PC-9 (cell line): ENCODE results near the gene BOD1L2. TPM values are rescaled to one million over a fixed set of nuclear protein-coding genes. Genes with fewer than 3 reads are reported as not detected.
A peak's percentile ranks its signal among the peaks of the same experiment; 100 is the strongest.

Experiments used
- BruUV-seq: library from RNA; stranded (reverse); fragments of 400-500 nt; replicated peaks from 2 replicates; lab custom pipeline; 2021; lab: Mats Ljungman, UMichigan
- CTCF ChIA-PET: fragments of 300-600 bp; sonication (Branson Sonifier 250); formaldehyde crosslinking; loops from one replicate; lab custom pipeline; 2022; ENCODE audit warnings: antibody characterized with exemption; lab: Charles Lee
- POLR2A ChIA-PET: fragments of 300-600 bp; sonication (Branson Sonifier 250); formaldehyde crosslinking; loops from one replicate; lab custom pipeline; 2022; ENCODE audit warnings: antibody characterized with exemption; ENCODE audit not compliant: unreplicated experiment; lab: Charles Lee
- DNase-seq, 2 experiments: peaks; one replicate each; pipeline versions ENCODE4 v3.0.0 to v3.0.0-alpha.2; 2015 to 2022; ENCODE audit warnings: mixed read lengths in 1 of 2
- H2AFZ ChIP-seq: fragments of 200-600 bp; sonication (generic); 2 replicates; pipeline ENCODE4 v1.8.1; 2017; ENCODE audit warnings: antibody characterized with exemption
- H3F3A ChIP-seq: fragments of 200-600 bp; sonication (generic); 2 replicates; pipeline ENCODE4 v1.8.1; 2017; ENCODE audit warnings: antibody characterized with exemption, mild to moderate bottlenecking, low read depth; ENCODE audit not compliant: insufficient read depth
- H3K27ac ChIP-seq: fragments of 200-600 bp; sonication (generic); 2 replicates; pipeline ENCODE4 v1.6.1; 2016; ENCODE audit warnings: mixed run types
- H3K27me3 ChIP-seq: fragments of 200-600 bp; sonication (generic); 2 replicates; pipeline ENCODE4 v1.6.1; 2016; ENCODE audit warnings: low read depth, mixed run types; ENCODE audit not compliant: insufficient read depth
- H3K36me3 ChIP-seq: fragments of 200-600 bp; sonication (generic); 2 replicates; pipeline ENCODE4 v1.6.1; 2016; ENCODE audit warnings: low read depth, mixed run types
- H3K4me1 ChIP-seq: fragments of 200-600 bp; sonication (generic); replicated peaks from 2 replicates; pipeline ENCODE4 v1.6.1; 2016; ENCODE audit warnings: mixed run types; ENCODE audit not compliant: insufficient read depth
- H3K4me2 ChIP-seq: fragments of 200-600 bp; sonication (generic); 2 replicates; pipeline ENCODE4 v1.6.1; 2017; ENCODE audit warnings: mixed run types
- H3K4me3 ChIP-seq: fragments of 200-600 bp; sonication (generic); 2 replicates; pipeline ENCODE4 v1.6.1; 2016; ENCODE audit warnings: mixed run types
- H3K79me2 ChIP-seq: fragments of 200-600 bp; sonication (generic); 2 replicates; pipeline ENCODE4 v1.6.1; 2017; ENCODE audit warnings: low read depth, mixed run types
- H3K9me2 ChIP-seq: fragments of 200-600 bp; sonication (generic); 2 replicates; pipeline ENCODE4 v1.8.1; 2017; ENCODE audit warnings: mild to moderate bottlenecking; ENCODE audit not compliant: insufficient read depth
- H3K9me3 ChIP-seq: fragments of 200-600 bp; sonication (generic); 2 replicates; pipeline ENCODE4 v1.8.1; 2016; ENCODE audit warnings: low read depth; ENCODE audit not compliant: insufficient read depth
- H4K20me1 ChIP-seq: fragments of 200-600 bp; sonication (generic); 2 replicates; pipeline ENCODE4 v1.8.1; 2017; ENCODE audit not compliant: insufficient read depth
- CTCF ChIP-seq: fragments of 200-600 bp; sonication (generic); conservative IDR thresholded peaks from 2 replicates; pipeline ENCODE4 v1.6.1; 2017; ENCODE audit warnings: mixed run types, antibody characterized with exemption, mild to moderate bottlenecking, moderate library complexity
- EZH2 ChIP-seq: fragments of 200-600 bp; sonication (generic); IDR thresholded peaks from 2 replicates; pipeline ENCODE4 v1.8.0; 2017; ENCODE audit warnings: antibody characterized with exemption, low read depth
- intact Hi-C: fragments of 100-400 bp; cut with micrococcal nuclease; formaldehyde crosslinking; loops from one replicate; pipeline ENCODE4 v1.10.0; 2022; ENCODE audit not compliant: unreplicated experiment
- total RNA-seq: library from RNA; stranded (reverse); gene quantifications from 2 replicates; pipeline ENCODE4 v1.2.3, GENCODE V29; 2021

The BOD1L2 gene
- total RNA-seq, 1 experiment from 2014 or later: not detected

- H4K20me1 ChIP-seq: no peaks in the 10 kb centered on the region
- TF ChIP-seq CTCF (no peak), EZH2 (no peak)
- CTCF ChIA-PET: no interaction called here
- POLR2A ChIA-PET: no interaction called here
- no peaks in the 10 kb centered on the region for H3K9me2 ChIP-seq
- no peaks in the 10 kb centered on the region for H3K36me3 ChIP-seq
- no peaks in the 10 kb centered on the region for H3K79me2 ChIP-seq
- DNase-seq: no peak
- intact Hi-C loops: no loop called here
- peaks cover 25% of the 10 kb centered on the region for H3F3A ChIP-seq
- peaks cover 14% of the 10 kb centered on the region; the same call in 1 of the 2 replicates for H3K9me3 ChIP-seq
- peaks cover 35% of the 10 kb centered on the region for H3K4me1 ChIP-seq
- H3K4me3 ChIP-seq: no peak overlapping the region
- BruUV-seq: no TSS peak
- H3K27me3 ChIP-seq: no peaks in the 10 kb centered on the region
- no peak overlapping the region; the same call in 1 of the 2 replicates for H2AFZ ChIP-seq
- peak overlapping the region; percentile 80 for H3K27ac ChIP-seq
- peak overlapping the region; percentile 47 for H3K4me2 ChIP-seq
These were observed 4.6 kb upstream of the BOD1L2 start for GRCh38 chr18:57142324-57142723.

- Histone ChIP-seq H3K9me2 (no peaks in the 10 kb centered on the region), H3K4me2 (no peak overlapping the region), H3K79me2 (no peaks in the 10 kb centered on the region), H3K9me3 (peaks cover 14% of the 10 kb centered on the region; the same call in 1 of the 2 replicates), H2AFZ (no peak overlapping the region), H3F3A (peaks cover 25% of the 10 kb centered on the region), H4K20me1 (no peaks in the 10 kb centered on the region), H3K36me3 (no peaks in the 10 kb centered on the region), H3K27me3 (no peaks in the 10 kb centered on the region), H3K4me3 (no peak overlapping the region), H3K4me1 (peaks cover 35% of the 10 kb centered on the region), H3K27ac (peak overlapping the region; percentile 80)
- POLR2A ChIA-PET: no interaction called here
- BruUV-seq: no TSS peak
- DNase-seq: no peak
- CTCF ChIA-PET: no interaction called here
- TF ChIP-seq EZH2: no peak
- TF ChIP-seq CTCF: no peak
- intact Hi-C loops: no loop called here
These were observed 3.6 kb upstream of the BOD1L2 start for GRCh38 chr18:57143265-57143664.

- H3K9me3 ChIP-seq: no peaks in the 10 kb centered on the region
- no peaks in the 10 kb centered on the region; the same call in 1 of the 2 replicates for H3F3A ChIP-seq
- H3K36me3 ChIP-seq: no peaks in the 10 kb centered on the region
- ChIA-PET POLR2A (no interaction called here), CTCF (no interaction called here)
- no peak for DNase-seq
- H2AFZ ChIP-seq: no peak overlapping the region
- H4K20me1 ChIP-seq: no peaks in the 10 kb centered on the region
- TF ChIP-seq EZH2 (no peak), CTCF (no peak)
- H3K4me3 ChIP-seq: no peak overlapping the region
- no peak overlapping the region for H3K27ac ChIP-seq
- no peaks in the 10 kb centered on the region for H3K9me2 ChIP-seq
- H3K4me1 ChIP-seq: peaks cover 7% of the 10 kb centered on the region
- H3K79me2 ChIP-seq: no peaks in the 10 kb centered on the region
- H3K27me3 ChIP-seq: no peaks in the 10 kb centered on the region
- no peak overlapping the region for H3K4me2 ChIP-seq
- BruUV-seq: no TSS peak
- intact Hi-C loops: no loop called here
These were observed 1.4 kb downstream of the BOD1L2 start for GRCh38 chr18:57148263-57148662.
